WTC11 (cell line): ENCODE results near the gene DDX46. TPM values are rescaled to one million over a fixed set of nuclear protein-coding genes. Genes with fewer than 3 reads are reported as not detected.

ENCODE experiments used
- ATAC-seq: fragments of 200-7000 bp; cut with Tn5 transposase; 2 replicates; pipeline ENCODE4 v1.10.0; 2021; ENCODE audit warnings: mild to moderate bottlenecking, moderate library complexity
- Bru-seq: library from RNA; stranded (reverse); fragments of 400-500 nt; gene quantifications from one replicate; lab custom pipeline; 2021; lab: Mats Ljungman, UMichigan
- CTCF ChIA-PET: fragments of 300-600 bp; sonication (Branson Sonifier 250); formaldehyde crosslinking; loops from one replicate; lab custom pipeline; 2021; ENCODE audit warnings: antibody characterized with exemption; lab: Charles Lee
- POLR2A ChIA-PET: fragments of 350-600 bp; sonication (Branson Sonifier 250); formaldehyde crosslinking; loops from one replicate; lab custom pipeline; 2021; ENCODE audit warnings: antibody characterized with exemption; lab: Charles Lee
- DNase-seq: peaks from one replicate; pipeline ENCODE4 v3.0.0; 2021; ENCODE audit warnings: low spot score
- H3K27ac Mint-ChIP-seq: 2 replicates; pipeline ENCODE4 v1.8.0; 2021; ENCODE audit warnings: mixed read lengths
- H3K27me3 Mint-ChIP-seq: 2 replicates; pipeline ENCODE4 v1.8.0; 2021; ENCODE audit warnings: low read depth, mild to moderate bottlenecking, moderate library complexity, mixed read lengths
- H3K36me3 Mint-ChIP-seq: 2 replicates; pipeline ENCODE4 v1.8.0; 2021; ENCODE audit warnings: mixed read lengths
- H3K4me1 Mint-ChIP-seq: 2 replicates; pipeline ENCODE4 v1.8.0; 2022; ENCODE audit warnings: mixed read lengths
- H3K4me3 Mint-ChIP-seq: 2 replicates; pipeline ENCODE4 v1.8.0; 2021; ENCODE audit warnings: mild to moderate bottlenecking, moderate library complexity, mixed read lengths
- H3K9me3 Mint-ChIP-seq: 2 replicates; pipeline ENCODE4 v1.8.0; 2021; ENCODE audit warnings: mixed read lengths
- AFF4 ChIP-seq: sonication (generic); formaldehyde crosslinking; IDR thresholded peaks from 2 replicates; pipeline ENCODE4 v1.8.1; 2023; ENCODE audit warnings: mild to moderate bottlenecking, missing genetic modification reagents, borderline replicate concordance
- CBFB ChIP-seq: sonication (generic); formaldehyde crosslinking; IDR thresholded peaks from 2 replicates; pipeline ENCODE4 v1.8.1; 2022; ENCODE audit warnings: mild to moderate bottlenecking, low read depth, missing genetic modification reagents
- FOXJ3 ChIP-seq: sonication (generic); formaldehyde crosslinking; IDR thresholded peaks from 2 replicates; pipeline ENCODE4 v1.9.0; 2021; ENCODE audit warnings: missing genetic modification reagents, mild to moderate bottlenecking, borderline replicate concordance
- FOXP1 ChIP-seq: sonication (generic); formaldehyde crosslinking; IDR thresholded peaks from 2 replicates; pipeline ENCODE4 v1.8.0; 2022; ENCODE audit warnings: missing genetic modification reagents, mild to moderate bottlenecking, moderate library complexity, borderline replicate concordance
- GABPB1 ChIP-seq: sonication (generic); formaldehyde crosslinking; IDR thresholded peaks from 2 replicates; pipeline ENCODE4 v1.8.1; 2023; ENCODE audit warnings: mild to moderate bottlenecking, missing genetic modification reagents
- HMGA2 ChIP-seq: fragments of 250-450 bp; sonication (Bioruptor Pico); IDR thresholded peaks from 2 replicates; pipeline ENCODE4 v1.4.0; 2021; ENCODE audit warnings: mild to moderate bottlenecking, moderate library complexity
- MYBL2 ChIP-seq: sonication (generic); formaldehyde crosslinking; IDR thresholded peaks from 2 replicates; pipeline ENCODE4 v1.8.1; 2023; ENCODE audit warnings: mild to moderate bottlenecking, moderate library complexity, missing genetic modification reagents
- RELA ChIP-seq: sonication (generic); formaldehyde crosslinking; IDR thresholded peaks from 2 replicates; pipeline ENCODE4 v1.8.1; 2022; ENCODE audit warnings: missing genetic modification reagents, mild to moderate bottlenecking, borderline replicate concordance
- SMAD3 ChIP-seq: sonication (generic); formaldehyde crosslinking; IDR thresholded peaks from 2 replicates; pipeline ENCODE4 v1.8.0; 2022; ENCODE audit warnings: missing genetic modification reagents, mild to moderate bottlenecking, borderline replicate concordance
- SOX15 ChIP-seq: fragments of 250-450 bp; sonication (Bioruptor Pico); IDR thresholded peaks from 2 replicates; pipeline ENCODE4 v1.9.0; 2021; ENCODE audit warnings: mild to moderate bottlenecking
- SP1 ChIP-seq: sonication (generic); formaldehyde crosslinking; conservative IDR thresholded peaks from 2 replicates; pipeline ENCODE4 v1.8.1; 2022; ENCODE audit warnings: missing genetic modification reagents
- TEAD1 ChIP-seq: sonication (generic); formaldehyde crosslinking; IDR thresholded peaks from 2 replicates; pipeline ENCODE4 v1.8.0; 2022; ENCODE audit warnings: mild to moderate bottlenecking, missing genetic modification reagents
- USF2 ChIP-seq: sonication (generic); formaldehyde crosslinking; IDR thresholded peaks from 2 replicates; pipeline ENCODE4 v1.8.1; 2023; ENCODE audit warnings: mild to moderate bottlenecking, missing genetic modification reagents, moderate library complexity
- ZNF138 ChIP-seq: sonication (generic); formaldehyde crosslinking; conservative IDR thresholded peaks from 2 replicates; pipeline ENCODE4 v1.8.1; 2022; ENCODE audit warnings: mild to moderate bottlenecking, moderate library complexity, missing genetic modification reagents
- ZNF263 ChIP-seq: sonication (generic); formaldehyde crosslinking; IDR thresholded peaks from 2 replicates; pipeline ENCODE4 v1.8.1; 2022; ENCODE audit warnings: low read depth, mild to moderate bottlenecking, moderate library complexity, missing genetic modification reagents
- long read RNA-seq, 3 experiments: library from RNA in 1 of 3; library from capped mRNA in 1 of 3; library from polyadenylated mRNA in 1 of 3; unstranded in 2 of 3; stranded (forward) in 1 of 3; transcript quantifications; one replicate each; pipeline ENCODE4 v2.0.0, GENCODE V29; 2021
- total RNA-seq: library from RNA; stranded (reverse); gene quantifications from 3 replicates; pipeline ENCODE4 v1.2.3, GENCODE V29; 2021
- TF ChIP-seq, protein P1 (sequence below): sonication (generic); formaldehyde crosslinking; IDR thresholded peaks from 2 replicates; pipeline ENCODE4 v1.8.0; 2022; ENCODE audit warnings: mild to moderate bottlenecking, missing genetic modification reagents
- TF ChIP-seq, protein P2 (sequence below): sonication (generic); formaldehyde crosslinking; IDR thresholded peaks from 2 replicates; pipeline ENCODE4 v1.8.0; 2022; ENCODE audit warnings: mild to moderate bottlenecking, missing genetic modification reagents
- TF ChIP-seq, protein P3 (sequence below): sonication (generic); formaldehyde crosslinking; IDR thresholded peaks from 2 replicates; pipeline ENCODE4 v1.8.0; 2023; ENCODE audit warnings: missing genetic modification reagents, mild to moderate bottlenecking, borderline replicate concordance
- TF ChIP-seq, protein P4 (sequence below): sonication (generic); formaldehyde crosslinking; IDR thresholded peaks from 2 replicates; pipeline ENCODE4 v1.8.1; 2022; ENCODE audit warnings: low read depth, mild to moderate bottlenecking, moderate library complexity, missing genetic modification reagents, borderline replicate concordance

DDX46 gene
- total RNA-seq (91.4 to 123 TPM (median 93.1 TPM) in 3 replicates), Bru-seq, nascent RNA (percentile 89 among the genes with signal in this experiment)
- long read RNA-seq, experiment 1, full-length matches to known transcripts = 462 of 611 reads
- long read RNA-seq, experiment 1, partial matches to known transcripts = 90 of 611 reads
- long read RNA-seq, experiment 1, other reads (novel, unspliced or antisense) = 59 of 611 reads
- long read RNA-seq, experiment 2, partial matches to known transcripts = 58 of 95 reads
- long read RNA-seq, experiment 2, other reads (novel, unspliced or antisense) = 35 of 95 reads
- long read RNA-seq, experiment 3, full-length matches to known transcripts = 44 of 117 reads
- long read RNA-seq, experiment 3, partial matches to known transcripts = 59 of 117 reads
- long read RNA-seq, experiment 3, other reads (novel, unspliced or antisense) = 14 of 117 reads

DNA sequence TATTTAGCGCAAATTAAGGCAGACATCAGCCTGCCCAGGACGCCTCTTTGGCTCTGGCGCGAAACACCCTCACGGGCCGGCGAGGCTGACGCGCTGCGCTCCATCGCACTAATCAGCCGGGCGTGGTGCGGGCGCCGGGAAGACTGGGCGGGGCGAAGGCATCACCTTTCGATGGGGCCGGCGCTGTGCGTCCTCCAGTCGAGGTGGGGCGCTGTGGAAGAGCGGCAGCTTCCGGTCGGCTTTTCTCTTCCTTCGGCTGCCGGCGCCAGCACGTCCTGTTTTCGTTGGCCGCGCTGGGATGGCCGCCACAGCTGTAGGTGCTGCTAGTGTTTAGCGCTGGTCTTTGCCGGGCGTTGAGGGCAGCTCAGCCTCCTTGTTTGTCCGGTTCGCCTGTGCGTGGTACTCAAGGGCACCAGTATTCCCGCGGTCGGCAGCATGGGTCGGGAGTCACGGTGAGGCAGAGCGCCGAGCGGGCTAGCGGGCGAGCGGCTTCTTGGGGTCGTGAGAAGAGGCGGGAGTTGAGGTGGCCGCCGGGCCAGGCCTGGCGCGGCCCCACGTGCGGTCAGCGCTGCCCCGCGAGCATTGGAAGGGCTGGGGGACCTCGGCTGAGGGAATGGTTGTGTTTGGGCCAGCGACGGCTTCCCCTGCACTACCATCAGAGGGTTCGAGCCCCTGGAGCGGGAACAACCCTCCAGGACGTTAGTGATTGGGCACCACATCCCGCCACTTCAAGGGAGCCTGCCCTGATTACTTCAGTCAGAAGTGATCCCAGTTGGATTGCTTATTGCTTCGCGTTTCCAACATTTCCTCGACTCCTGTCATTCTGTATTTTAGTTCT, at the start of gene DDX46:
TSS of gene DDX46 (plus strand) at position 276 of the 838 bp plus-strand sequence. CDS start at position 436, 160 bp downstream.
- Mint-ChIP-seq H3K4me3 (peak within 1 kb of the TSS; percentile 100), H3K27me3 (peaks cover 14% of the 10 kb centered on the region), H3K27ac (peak within 1 kb of the TSS; percentile 98), H3K9me3 (no peaks in the 10 kb centered on the region), H3K36me3 (peaks cover under 1% of the 10 kb centered on the region), H3K4me1 (peaks cover 21% of the 10 kb centered on the region)
- ATAC-seq = peak; percentile 98
- ChIA-PET POLR2A (interaction anchor here (0.7 to 2.1 kb wide), 5 partner anchors 19 to 583 kb away, joined by 3 to 12 read pairs (median 3); partner anchors contain the start of gene CAMLG), CTCF (interaction anchor here (0.9 to 3.7 kb wide), 7 partner anchors 10 to 296 kb away, joined by 3 to 27 read pairs (median 3); partner anchors contain the start of gene CAMLG)
- peak; percentile 97 for DNase-seq
- TF ChIP-seq HMGA2 (no peak), TEAD1 (CRISPR knock-in tag) (peak; percentile 65), ZNF263 (no peak), CBFB (CRISPR knock-in tag) (peak; percentile 94), FOXP1 (0 out of 2 replicates have a peak, but pooled peaks have one; percentile 74), AFF4 (CRISPR knock-in tag) (peak; percentile 72; the same call in 1 of the 2 replicates), SP1 (CRISPR knock-in tag) (peak; percentile 85), RELA (CRISPR knock-in tag) (peak; percentile 78; the same call in 1 of the 2 replicates), USF2 (CRISPR knock-in tag) (peak; percentile 36), SOX15 (CRISPR knock-in tag) (no peak), ZNF138 (CRISPR knock-in tag) (no peak), GABPB1 (CRISPR knock-in tag) (peak; percentile 89), MYBL2 (0 out of 2 replicates have a peak, but pooled peaks have one; percentile 45), SMAD3 (CRISPR knock-in tag) (no peak), FOXJ3 (no peak)
- TF ChIP-seq, protein P1, sequence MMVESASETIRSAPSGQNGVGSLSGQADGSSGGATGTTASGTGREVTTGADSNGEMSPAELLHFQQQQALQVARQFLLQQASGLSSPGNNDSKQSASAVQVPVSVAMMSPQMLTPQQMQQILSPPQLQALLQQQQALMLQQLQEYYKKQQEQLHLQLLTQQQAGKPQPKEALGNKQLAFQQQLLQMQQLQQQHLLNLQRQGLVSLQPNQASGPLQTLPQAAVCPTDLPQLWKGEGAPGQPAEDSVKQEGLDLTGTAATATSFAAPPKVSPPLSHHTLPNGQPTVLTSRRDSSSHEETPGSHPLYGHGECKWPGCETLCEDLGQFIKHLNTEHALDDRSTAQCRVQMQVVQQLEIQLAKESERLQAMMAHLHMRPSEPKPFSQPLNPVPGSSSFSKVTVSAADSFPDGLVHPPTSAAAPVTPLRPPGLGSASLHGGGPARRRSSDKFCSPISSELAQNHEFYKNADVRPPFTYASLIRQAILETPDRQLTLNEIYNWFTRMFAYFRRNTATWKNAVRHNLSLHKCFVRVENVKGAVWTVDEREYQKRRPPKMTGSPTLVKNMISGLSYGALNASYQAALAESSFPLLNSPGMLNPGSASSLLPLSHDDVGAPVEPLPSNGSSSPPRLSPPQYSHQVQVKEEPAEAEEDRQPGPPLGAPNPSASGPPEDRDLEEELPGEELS = peak; percentile 36
- TF ChIP-seq, protein P2, sequence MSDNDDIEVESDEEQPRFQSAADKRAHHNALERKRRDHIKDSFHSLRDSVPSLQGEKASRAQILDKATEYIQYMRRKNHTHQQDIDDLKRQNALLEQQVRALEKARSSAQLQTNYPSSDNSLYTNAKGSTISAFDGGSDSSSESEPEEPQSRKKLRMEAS (CRISPR knock-in tag) = peak; percentile 94
- TF ChIP-seq, protein P3, sequence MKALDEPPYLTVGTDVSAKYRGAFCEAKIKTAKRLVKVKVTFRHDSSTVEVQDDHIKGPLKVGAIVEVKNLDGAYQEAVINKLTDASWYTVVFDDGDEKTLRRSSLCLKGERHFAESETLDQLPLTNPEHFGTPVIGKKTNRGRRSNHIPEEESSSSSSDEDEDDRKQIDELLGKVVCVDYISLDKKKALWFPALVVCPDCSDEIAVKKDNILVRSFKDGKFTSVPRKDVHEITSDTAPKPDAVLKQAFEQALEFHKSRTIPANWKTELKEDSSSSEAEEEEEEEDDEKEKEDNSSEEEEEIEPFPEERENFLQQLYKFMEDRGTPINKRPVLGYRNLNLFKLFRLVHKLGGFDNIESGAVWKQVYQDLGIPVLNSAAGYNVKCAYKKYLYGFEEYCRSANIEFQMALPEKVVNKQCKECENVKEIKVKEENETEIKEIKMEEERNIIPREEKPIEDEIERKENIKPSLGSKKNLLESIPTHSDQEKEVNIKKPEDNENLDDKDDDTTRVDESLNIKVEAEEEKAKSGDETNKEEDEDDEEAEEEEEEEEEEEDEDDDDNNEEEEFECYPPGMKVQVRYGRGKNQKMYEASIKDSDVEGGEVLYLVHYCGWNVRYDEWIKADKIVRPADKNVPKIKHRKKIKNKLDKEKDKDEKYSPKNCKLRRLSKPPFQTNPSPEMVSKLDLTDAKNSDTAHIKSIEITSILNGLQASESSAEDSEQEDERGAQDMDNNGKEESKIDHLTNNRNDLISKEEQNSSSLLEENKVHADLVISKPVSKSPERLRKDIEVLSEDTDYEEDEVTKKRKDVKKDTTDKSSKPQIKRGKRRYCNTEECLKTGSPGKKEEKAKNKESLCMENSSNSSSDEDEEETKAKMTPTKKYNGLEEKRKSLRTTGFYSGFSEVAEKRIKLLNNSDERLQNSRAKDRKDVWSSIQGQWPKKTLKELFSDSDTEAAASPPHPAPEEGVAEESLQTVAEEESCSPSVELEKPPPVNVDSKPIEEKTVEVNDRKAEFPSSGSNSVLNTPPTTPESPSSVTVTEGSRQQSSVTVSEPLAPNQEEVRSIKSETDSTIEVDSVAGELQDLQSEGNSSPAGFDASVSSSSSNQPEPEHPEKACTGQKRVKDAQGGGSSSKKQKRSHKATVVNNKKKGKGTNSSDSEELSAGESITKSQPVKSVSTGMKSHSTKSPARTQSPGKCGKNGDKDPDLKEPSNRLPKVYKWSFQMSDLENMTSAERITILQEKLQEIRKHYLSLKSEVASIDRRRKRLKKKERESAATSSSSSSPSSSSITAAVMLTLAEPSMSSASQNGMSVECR = peak; percentile 80; the same call in 1 of the 2 replicates
- TF ChIP-seq, protein P4, sequence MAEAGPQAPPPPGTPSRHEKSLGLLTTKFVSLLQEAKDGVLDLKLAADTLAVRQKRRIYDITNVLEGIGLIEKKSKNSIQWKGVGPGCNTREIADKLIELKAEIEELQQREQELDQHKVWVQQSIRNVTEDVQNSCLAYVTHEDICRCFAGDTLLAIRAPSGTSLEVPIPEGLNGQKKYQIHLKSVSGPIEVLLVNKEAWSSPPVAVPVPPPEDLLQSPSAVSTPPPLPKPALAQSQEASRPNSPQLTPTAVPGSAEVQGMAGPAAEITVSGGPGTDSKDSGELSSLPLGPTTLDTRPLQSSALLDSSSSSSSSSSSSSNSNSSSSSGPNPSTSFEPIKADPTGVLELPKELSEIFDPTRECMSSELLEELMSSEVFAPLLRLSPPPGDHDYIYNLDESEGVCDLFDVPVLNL (CRISPR knock-in tag) = no peak
